HCT116 (cell line): Measurements from ENCODE around the gene ZNF414.

Source experiments
- CBX3 ChIP-seq: IDR thresholded peaks from 2 replicates; pipeline ENCODE4 v1.6.1; 2012; ENCODE audit warnings: low read depth
- EZH2 ChIP-seq: fragments of 200-600 bp; sonication (generic); IDR thresholded peaks from 2 replicates; pipeline ENCODE4 v1.6.1; 2017; ENCODE audit warnings: antibody characterized with exemption, mixed run types
- EZH2phosphoT487 ChIP-seq: fragments of 200-600 bp; IDR thresholded peaks from 2 replicates; pipeline ENCODE4 v1.6.1; 2018; ENCODE audit warnings: antibody characterized with exemption, borderline replicate concordance
- POLR2A ChIP-seq: IDR thresholded peaks from 2 replicates; pipeline ENCODE4 v1.7.0; 2011; ENCODE audit warnings: borderline replicate concordance; ENCODE audit not compliant: insufficient read depth, insufficient read length; ENCODE audit errors: extremely low read depth
- POLR2AphosphoS5 ChIP-seq: IDR thresholded peaks from 2 replicates; pipeline ENCODE4 v1.6.1; 2011; ENCODE audit warnings: mild to moderate bottlenecking, low read depth, low read length, moderate library complexity
- RAD21 ChIP-seq: IDR thresholded peaks from 2 replicates; pipeline ENCODE4 v1.6.1; 2012; ENCODE audit warnings: low read depth, mild to moderate bottlenecking
- SP1 ChIP-seq: IDR thresholded peaks from 2 replicates; pipeline ENCODE4 v1.6.1; 2012; ENCODE audit warnings: low read depth
- YY1 ChIP-seq: IDR thresholded peaks from 2 replicates; pipeline ENCODE4 v1.6.1; 2011; ENCODE audit warnings: low read length, low read depth, moderate library complexity, mild to moderate bottlenecking; ENCODE audit not compliant: insufficient replicate concordance; ENCODE audit errors: extremely low read depth
- ZFX ChIP-seq: fragments of 450-650 bp; IDR thresholded peaks from 2 replicates; pipeline ENCODE4 v1.6.1; 2017
- ZNF274 ChIP-seq: fragments of 200-500 bp; sonication (Bioruptor generic); IDR thresholded peaks from 2 replicates; pipeline ENCODE4 v1.6.1; 2014; ENCODE audit warnings: mild to moderate bottlenecking, low read depth, low read length, inconsistent platforms
- TF ChIP-seq, protein P1 (sequence below): IDR thresholded peaks from 2 replicates; pipeline ENCODE4 v1.6.1; 2012; ENCODE audit warnings: low read depth
- TF ChIP-seq, protein P2 (sequence below): IDR thresholded peaks from 2 replicates; pipeline ENCODE4 v1.6.1; 2012
- TF ChIP-seq, protein P3 (sequence below), 3 experiments: fragments of 200-600 bp in 1 of 3; sonication (generic) in 1 of 3; IDR thresholded peaks in 2 of 3; conservative IDR thresholded peaks in 1 of 3; 2 replicates each; pipeline ENCODE4 v1.5.1; 2012 to 2017; ENCODE audit warnings: low read depth in 2 of 3, low read length in 2 of 3, antibody characterized with exemption in 1 of 3, borderline replicate concordance in 1 of 3, control low read depth in 1 of 3, mild to moderate bottlenecking in 1 of 3, mixed read lengths in 1 of 3, mixed run types in 1 of 3, moderate library complexity in 1 of 3; ENCODE audit not compliant: insufficient read depth in 1 of 3
- TF ChIP-seq, protein P4 (sequence below): IDR thresholded peaks from 2 replicates; pipeline ENCODE4 v1.6.1; 2012

DNA sequence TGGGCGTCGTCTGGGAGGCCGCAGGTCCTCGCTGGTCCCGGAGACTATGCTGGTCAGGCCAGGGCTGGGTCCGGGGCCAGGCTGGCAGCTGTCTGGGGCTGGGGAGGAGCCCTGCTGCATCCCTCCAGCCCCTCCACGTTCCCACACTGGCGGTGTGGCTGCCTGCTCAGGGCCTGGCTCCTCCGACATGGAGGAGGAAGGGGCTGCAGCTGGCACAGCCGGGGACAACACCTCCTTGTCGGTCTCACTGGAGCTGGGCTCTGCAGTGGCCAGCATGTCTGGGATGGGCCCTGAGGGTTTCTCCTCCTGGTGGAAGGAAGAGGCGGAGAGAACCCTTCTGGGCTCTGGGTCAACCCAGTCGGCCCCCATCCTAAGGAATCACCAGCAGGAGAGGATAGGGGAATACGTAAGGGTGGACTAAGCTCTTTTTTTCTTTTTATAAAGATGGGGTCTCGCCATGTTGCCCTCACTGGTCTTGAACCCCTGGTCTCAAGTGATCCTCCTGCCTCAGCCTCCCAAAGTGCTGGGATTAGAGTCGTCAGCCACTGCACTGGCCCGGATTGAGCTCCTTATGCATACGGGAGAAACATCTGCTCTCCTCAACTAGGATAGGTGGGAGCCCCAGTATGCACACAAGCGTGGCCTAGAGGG lies 806 bp downstream of the ZNF414 start:
- TF ChIP-seq, protein P1, sequence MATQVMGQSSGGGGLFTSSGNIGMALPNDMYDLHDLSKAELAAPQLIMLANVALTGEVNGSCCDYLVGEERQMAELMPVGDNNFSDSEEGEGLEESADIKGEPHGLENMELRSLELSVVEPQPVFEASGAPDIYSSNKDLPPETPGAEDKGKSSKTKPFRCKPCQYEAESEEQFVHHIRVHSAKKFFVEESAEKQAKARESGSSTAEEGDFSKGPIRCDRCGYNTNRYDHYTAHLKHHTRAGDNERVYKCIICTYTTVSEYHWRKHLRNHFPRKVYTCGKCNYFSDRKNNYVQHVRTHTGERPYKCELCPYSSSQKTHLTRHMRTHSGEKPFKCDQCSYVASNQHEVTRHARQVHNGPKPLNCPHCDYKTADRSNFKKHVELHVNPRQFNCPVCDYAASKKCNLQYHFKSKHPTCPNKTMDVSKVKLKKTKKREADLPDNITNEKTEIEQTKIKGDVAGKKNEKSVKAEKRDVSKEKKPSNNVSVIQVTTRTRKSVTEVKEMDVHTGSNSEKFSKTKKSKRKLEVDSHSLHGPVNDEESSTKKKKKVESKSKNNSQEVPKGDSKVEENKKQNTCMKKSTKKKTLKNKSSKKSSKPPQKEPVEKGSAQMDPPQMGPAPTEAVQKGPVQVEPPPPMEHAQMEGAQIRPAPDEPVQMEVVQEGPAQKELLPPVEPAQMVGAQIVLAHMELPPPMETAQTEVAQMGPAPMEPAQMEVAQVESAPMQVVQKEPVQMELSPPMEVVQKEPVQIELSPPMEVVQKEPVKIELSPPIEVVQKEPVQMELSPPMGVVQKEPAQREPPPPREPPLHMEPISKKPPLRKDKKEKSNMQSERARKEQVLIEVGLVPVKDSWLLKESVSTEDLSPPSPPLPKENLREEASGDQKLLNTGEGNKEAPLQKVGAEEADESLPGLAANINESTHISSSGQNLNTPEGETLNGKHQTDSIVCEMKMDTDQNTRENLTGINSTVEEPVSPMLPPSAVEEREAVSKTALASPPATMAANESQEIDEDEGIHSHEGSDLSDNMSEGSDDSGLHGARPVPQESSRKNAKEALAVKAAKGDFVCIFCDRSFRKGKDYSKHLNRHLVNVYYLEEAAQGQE = no peak
- TF ChIP-seq, protein P2, sequence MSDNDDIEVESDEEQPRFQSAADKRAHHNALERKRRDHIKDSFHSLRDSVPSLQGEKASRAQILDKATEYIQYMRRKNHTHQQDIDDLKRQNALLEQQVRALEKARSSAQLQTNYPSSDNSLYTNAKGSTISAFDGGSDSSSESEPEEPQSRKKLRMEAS = no peak
- TF ChIP-seq, protein P3, sequence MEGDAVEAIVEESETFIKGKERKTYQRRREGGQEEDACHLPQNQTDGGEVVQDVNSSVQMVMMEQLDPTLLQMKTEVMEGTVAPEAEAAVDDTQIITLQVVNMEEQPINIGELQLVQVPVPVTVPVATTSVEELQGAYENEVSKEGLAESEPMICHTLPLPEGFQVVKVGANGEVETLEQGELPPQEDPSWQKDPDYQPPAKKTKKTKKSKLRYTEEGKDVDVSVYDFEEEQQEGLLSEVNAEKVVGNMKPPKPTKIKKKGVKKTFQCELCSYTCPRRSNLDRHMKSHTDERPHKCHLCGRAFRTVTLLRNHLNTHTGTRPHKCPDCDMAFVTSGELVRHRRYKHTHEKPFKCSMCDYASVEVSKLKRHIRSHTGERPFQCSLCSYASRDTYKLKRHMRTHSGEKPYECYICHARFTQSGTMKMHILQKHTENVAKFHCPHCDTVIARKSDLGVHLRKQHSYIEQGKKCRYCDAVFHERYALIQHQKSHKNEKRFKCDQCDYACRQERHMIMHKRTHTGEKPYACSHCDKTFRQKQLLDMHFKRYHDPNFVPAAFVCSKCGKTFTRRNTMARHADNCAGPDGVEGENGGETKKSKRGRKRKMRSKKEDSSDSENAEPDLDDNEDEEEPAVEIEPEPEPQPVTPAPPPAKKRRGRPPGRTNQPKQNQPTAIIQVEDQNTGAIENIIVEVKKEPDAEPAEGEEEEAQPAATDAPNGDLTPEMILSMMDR (IDR thresholded peaks at IDR 0.05 in 2 of 3, conservative IDR thresholded peaks at IDR 0.05 in 1 of 3; ENCODE audit: borderline replicate concordance in 1 of 3, insufficient read depth in 1 of 3, low read depth in 2 of 3, low read length in 2 of 3) = no peak
- TF ChIP-seq POLR2A (peak; percentile 19), SP1 (no peak), EZH2phosphoT487 (no peak), RAD21 (no peak), EZH2 (no peak), YY1 (no peak), ZFX (no peak), CBX3 (no peak), ZNF274 (no peak), POLR2AphosphoS5 (no peak)
- TF ChIP-seq, protein P4, sequence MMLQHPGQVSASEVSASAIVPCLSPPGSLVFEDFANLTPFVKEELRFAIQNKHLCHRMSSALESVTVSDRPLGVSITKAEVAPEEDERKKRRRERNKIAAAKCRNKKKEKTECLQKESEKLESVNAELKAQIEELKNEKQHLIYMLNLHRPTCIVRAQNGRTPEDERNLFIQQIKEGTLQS = no peak
